ENCODE results near the gene NRCAM. TPM values are rescaled to one million over a fixed set of nuclear protein-coding genes. Genes with fewer than 3 reads are reported as not detected.

The NRCAM gene
- total RNA-seq, 1 donor from 2014 or later: 9.3 TPM

DNA sequence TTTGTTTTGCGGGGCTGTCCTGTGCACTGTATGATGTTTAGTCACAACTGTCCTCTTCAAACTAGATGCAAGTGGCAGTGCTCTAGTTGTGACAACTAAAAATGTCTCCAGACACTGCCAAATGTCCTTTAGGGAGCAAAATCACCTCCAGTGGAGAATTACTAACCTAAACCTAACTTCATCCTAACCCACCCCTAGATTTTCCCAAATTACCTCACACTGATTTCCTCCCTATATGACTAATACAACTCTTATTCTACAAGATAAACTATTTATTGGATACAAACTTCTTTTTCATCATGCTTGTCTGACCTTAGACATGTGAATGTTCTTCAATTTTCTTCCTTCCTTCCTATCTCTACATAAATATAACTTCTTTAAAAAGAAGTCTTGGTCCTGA is 43.3 kb upstream of the NRCAM start:
- Histone ChIP-seq H3K27me3 (ENCODE audit: insufficient read depth, low read length) (no peaks in the 10 kb centered on the region), H3K4me1 (ENCODE audit: insufficient read depth, low read length) (no peaks in the 10 kb centered on the region), H2AFZ (ENCODE audit: low read depth, low read length) (no peak overlapping the region), H3K9me3 (ENCODE audit: insufficient read depth, low read depth, low read length) (no peaks in the 10 kb centered on the region), H3K27ac (ENCODE audit: low read depth, low read length) (no peak overlapping the region), H3K36me3 (ENCODE audit: insufficient read depth, low read length) (peaks cover 10% of the 10 kb centered on the region), H3K79me2 (ENCODE audit: insufficient read depth, low read length) (no peaks in the 10 kb centered on the region), H3K4me3 (ENCODE audit: insufficient read depth, low read depth, low read length) (no peak overlapping the region), H3K9ac (ENCODE audit: low read length) (no peak overlapping the region), H3K4me2 (ENCODE audit: low read length) (no peak overlapping the region), H4K20me1 (ENCODE audit: insufficient read depth, low read length) (peaks cover 8% of the 10 kb centered on the region)
- no peaks in the 10 kb centered on the region for H3K27me3 Mint-ChIP-seq (ENCODE audit: low read depth, unreplicated experiment)
- FAIRE-seq (no peak), DNase-seq (ENCODE audit: low read depth) (no peak)
- H3K36me3 Mint-ChIP-seq (ENCODE audit: low read depth, unreplicated experiment): peaks cover 4% of the 10 kb centered on the region
- H3K9me3 Mint-ChIP-seq (ENCODE audit: unreplicated experiment): no peaks in the 10 kb centered on the region
- TF ChIP-seq, protein P1, sequence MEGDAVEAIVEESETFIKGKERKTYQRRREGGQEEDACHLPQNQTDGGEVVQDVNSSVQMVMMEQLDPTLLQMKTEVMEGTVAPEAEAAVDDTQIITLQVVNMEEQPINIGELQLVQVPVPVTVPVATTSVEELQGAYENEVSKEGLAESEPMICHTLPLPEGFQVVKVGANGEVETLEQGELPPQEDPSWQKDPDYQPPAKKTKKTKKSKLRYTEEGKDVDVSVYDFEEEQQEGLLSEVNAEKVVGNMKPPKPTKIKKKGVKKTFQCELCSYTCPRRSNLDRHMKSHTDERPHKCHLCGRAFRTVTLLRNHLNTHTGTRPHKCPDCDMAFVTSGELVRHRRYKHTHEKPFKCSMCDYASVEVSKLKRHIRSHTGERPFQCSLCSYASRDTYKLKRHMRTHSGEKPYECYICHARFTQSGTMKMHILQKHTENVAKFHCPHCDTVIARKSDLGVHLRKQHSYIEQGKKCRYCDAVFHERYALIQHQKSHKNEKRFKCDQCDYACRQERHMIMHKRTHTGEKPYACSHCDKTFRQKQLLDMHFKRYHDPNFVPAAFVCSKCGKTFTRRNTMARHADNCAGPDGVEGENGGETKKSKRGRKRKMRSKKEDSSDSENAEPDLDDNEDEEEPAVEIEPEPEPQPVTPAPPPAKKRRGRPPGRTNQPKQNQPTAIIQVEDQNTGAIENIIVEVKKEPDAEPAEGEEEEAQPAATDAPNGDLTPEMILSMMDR (IDR thresholded peaks at IDR 0.05; ENCODE audit: insufficient read depth, low read depth, low read length): no peak
- no peak for TF ChIP-seq EZH2 (IDR thresholded peaks at IDR 0.05; ENCODE audit: insufficient read depth, low read length)
- H3K4me1 Mint-ChIP-seq (ENCODE audit: low read depth, unreplicated experiment): peaks cover 7% of the 10 kb centered on the region
- no peak overlapping the region for H3K4me3 Mint-ChIP-seq (ENCODE audit: unreplicated experiment)
- H3K27ac Mint-ChIP-seq (ENCODE audit: unreplicated experiment): no peak overlapping the region

DNA sequence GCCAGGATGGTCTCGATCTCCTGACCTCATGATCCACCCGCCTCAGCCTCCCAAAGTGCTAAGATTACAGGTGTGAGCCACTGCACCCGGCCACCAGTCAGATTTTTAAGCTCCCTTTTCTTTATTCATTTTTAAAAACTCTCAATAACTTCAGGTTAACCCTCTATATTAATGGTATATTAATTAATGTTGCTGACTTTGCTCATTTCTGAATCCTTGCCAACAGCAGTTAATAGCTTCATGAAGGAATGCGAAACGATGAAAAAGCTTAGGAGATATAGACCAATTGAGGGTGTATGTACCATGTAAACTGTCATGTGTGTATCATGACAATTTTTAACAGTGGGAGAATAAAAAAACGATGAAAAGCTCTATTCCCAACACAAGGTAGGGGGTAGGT is 42.2 kb upstream of the NRCAM start:
- DNase-seq (ENCODE audit: low read depth) (no peak), FAIRE-seq (no peak)
- Histone ChIP-seq H3K27me3 (ENCODE audit: insufficient read depth, low read length) (no peaks in the 10 kb centered on the region), H3K9me3 (ENCODE audit: insufficient read depth, low read depth, low read length) (no peaks in the 10 kb centered on the region), H3K27ac (ENCODE audit: low read depth, low read length) (no peak overlapping the region), H3K4me2 (ENCODE audit: low read length) (no peak overlapping the region), H3K4me3 (ENCODE audit: insufficient read depth, low read depth, low read length) (no peak overlapping the region), H3K79me2 (ENCODE audit: insufficient read depth, low read length) (no peaks in the 10 kb centered on the region), H3K4me1 (ENCODE audit: insufficient read depth, low read length) (no peaks in the 10 kb centered on the region), H2AFZ (ENCODE audit: low read depth, low read length) (no peak overlapping the region), H4K20me1 (ENCODE audit: insufficient read depth, low read length) (peaks cover 3% of the 10 kb centered on the region), H3K9ac (ENCODE audit: low read length) (no peak overlapping the region), H3K36me3 (ENCODE audit: insufficient read depth, low read length) (peaks cover 12% of the 10 kb centered on the region)
- H3K27ac Mint-ChIP-seq (ENCODE audit: unreplicated experiment): no peak overlapping the region
- peaks cover 6% of the 10 kb centered on the region for H3K36me3 Mint-ChIP-seq (ENCODE audit: low read depth, unreplicated experiment)
- peaks cover 5% of the 10 kb centered on the region for H3K4me1 Mint-ChIP-seq (ENCODE audit: low read depth, unreplicated experiment)
- no peaks in the 10 kb centered on the region for H3K27me3 Mint-ChIP-seq (ENCODE audit: low read depth, unreplicated experiment)
- no peaks in the 10 kb centered on the region for H3K9me3 Mint-ChIP-seq (ENCODE audit: unreplicated experiment)
- TF ChIP-seq EZH2 (IDR thresholded peaks at IDR 0.05; ENCODE audit: insufficient read depth, low read length): no peak
- TF ChIP-seq, protein P1 (IDR thresholded peaks at IDR 0.05; ENCODE audit: insufficient read depth, low read depth, low read length): no peak
- H3K4me3 Mint-ChIP-seq (ENCODE audit: unreplicated experiment): no peak overlapping the region

DNA sequence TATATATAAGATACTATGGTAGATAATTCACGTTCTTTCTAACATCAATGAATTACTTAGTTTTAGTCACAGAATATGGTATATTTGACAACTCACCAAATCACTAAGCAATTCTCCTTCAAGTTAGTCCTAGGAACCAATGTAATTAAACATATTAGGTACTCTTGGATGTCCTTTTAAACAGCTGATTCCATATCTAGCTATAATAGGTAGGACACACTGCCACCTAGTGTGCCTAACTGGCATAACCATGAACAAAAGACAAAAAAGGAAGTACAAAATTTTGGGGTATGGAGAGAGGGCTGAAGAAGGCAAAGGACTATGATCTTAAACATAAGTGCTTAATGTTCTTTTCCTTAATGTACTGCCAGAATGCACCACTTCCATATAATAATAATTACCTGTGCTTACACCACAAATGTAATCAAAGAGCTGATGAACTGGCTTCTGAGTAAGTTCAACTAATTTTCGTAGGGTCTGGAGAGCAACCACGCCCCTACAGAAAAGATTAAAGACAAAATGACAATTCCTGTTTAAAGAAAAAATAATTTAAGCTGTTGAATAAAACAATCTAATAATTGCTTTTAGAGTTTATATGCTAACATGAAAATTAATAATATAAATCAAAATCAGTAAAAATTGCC is 41.0 kb upstream of the NRCAM start:
- Mint-ChIP-seq H3K9me3 (ENCODE audit: unreplicated experiment) (no peaks in the 10 kb centered on the region), H3K27ac (ENCODE audit: unreplicated experiment) (no peak overlapping the region), H3K4me3 (ENCODE audit: unreplicated experiment) (no peak overlapping the region), H3K36me3 (ENCODE audit: low read depth, unreplicated experiment) (peaks cover 9% of the 10 kb centered on the region), H3K4me1 (ENCODE audit: low read depth, unreplicated experiment) (peaks cover 4% of the 10 kb centered on the region), H3K27me3 (ENCODE audit: low read depth, unreplicated experiment) (no peaks in the 10 kb centered on the region)
- Histone ChIP-seq H3K9me3 (ENCODE audit: insufficient read depth, low read depth, low read length) (no peaks in the 10 kb centered on the region), H3K4me2 (ENCODE audit: low read length) (no peak overlapping the region), H3K4me1 (ENCODE audit: insufficient read depth, low read length) (no peaks in the 10 kb centered on the region), H3K27me3 (ENCODE audit: insufficient read depth, low read length) (no peaks in the 10 kb centered on the region), H3K4me3 (ENCODE audit: insufficient read depth, low read depth, low read length) (no peak overlapping the region), H4K20me1 (ENCODE audit: insufficient read depth, low read length) (no peaks in the 10 kb centered on the region), H3K36me3 (ENCODE audit: insufficient read depth, low read length) (peaks cover 12% of the 10 kb centered on the region), H3K27ac (ENCODE audit: low read depth, low read length) (no peak overlapping the region), H2AFZ (ENCODE audit: low read depth, low read length) (no peak overlapping the region), H3K9ac (ENCODE audit: low read length) (no peak overlapping the region), H3K79me2 (ENCODE audit: insufficient read depth, low read length) (no peaks in the 10 kb centered on the region)
- no peak for FAIRE-seq
- TF ChIP-seq, protein P1 (IDR thresholded peaks at IDR 0.05; ENCODE audit: insufficient read depth, low read depth, low read length): peak; percentile 87
- no peak for TF ChIP-seq EZH2 (IDR thresholded peaks at IDR 0.05; ENCODE audit: insufficient read depth, low read length)
- peak; percentile 11 for DNase-seq (ENCODE audit: low read depth)
